OCI-LY1 (cell line): Measurements from ENCODE around the gene CYSRT1.

Experiments used
- EZH2 ChIP-seq: fragments of 200-600 bp; sonication (generic), shearing (Covaris generic); IDR thresholded peaks from 2 replicates; pipeline ENCODE4 v1.8.0; 2017; ENCODE audit warnings: borderline replicate concordance, mixed run types, mild to moderate bottlenecking, antibody characterized with exemption, low read length, moderate library complexity, mixed read lengths
- TF ChIP-seq, protein P1 (sequence below): fragments of 200-600 bp; sonication (generic), shearing (Covaris generic); IDR thresholded peaks from 2 replicates; pipeline ENCODE4 v1.5.1; 2017; ENCODE audit warnings: mild to moderate bottlenecking, antibody characterized with exemption, low read length, moderate library complexity, mixed read lengths

DNA sequence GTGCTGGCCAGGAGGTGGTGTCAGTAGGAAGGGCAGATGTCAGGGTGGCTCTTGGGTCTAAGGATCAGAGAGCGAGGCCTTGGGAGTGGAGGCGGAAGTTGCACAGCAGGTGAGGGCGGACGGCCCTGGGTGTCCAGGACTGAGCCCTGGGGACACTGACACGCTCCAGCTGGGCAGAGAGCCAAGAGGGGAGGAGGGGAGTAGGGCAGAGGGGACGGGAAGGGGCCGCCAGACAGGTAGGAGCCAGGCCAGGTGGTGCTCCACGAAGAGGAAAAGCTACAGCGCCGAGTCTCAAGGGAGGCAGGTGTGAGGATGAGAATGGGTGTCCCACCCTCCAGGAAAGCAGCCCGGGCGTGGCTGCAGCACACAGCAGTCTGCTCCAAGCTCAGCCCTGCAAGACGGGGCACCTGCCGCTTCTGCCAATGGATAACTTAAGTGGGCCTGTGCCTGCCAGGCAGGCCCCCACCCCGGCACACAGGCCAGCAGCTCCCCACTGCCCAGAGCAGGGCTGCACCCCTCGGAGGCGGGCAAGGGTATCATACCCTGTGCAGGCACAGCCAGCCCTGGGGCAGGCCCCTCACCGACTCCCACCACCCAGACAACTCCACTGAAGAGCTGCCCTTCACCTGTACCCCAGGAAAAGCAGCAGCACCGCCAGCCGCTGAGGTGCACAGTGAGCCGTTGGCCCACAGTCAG lies 29.3 kb upstream of the CYSRT1 start:
- TF ChIP-seq, protein P1, sequence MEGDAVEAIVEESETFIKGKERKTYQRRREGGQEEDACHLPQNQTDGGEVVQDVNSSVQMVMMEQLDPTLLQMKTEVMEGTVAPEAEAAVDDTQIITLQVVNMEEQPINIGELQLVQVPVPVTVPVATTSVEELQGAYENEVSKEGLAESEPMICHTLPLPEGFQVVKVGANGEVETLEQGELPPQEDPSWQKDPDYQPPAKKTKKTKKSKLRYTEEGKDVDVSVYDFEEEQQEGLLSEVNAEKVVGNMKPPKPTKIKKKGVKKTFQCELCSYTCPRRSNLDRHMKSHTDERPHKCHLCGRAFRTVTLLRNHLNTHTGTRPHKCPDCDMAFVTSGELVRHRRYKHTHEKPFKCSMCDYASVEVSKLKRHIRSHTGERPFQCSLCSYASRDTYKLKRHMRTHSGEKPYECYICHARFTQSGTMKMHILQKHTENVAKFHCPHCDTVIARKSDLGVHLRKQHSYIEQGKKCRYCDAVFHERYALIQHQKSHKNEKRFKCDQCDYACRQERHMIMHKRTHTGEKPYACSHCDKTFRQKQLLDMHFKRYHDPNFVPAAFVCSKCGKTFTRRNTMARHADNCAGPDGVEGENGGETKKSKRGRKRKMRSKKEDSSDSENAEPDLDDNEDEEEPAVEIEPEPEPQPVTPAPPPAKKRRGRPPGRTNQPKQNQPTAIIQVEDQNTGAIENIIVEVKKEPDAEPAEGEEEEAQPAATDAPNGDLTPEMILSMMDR: no peak
- no peak for TF ChIP-seq EZH2
